HEK293 (cell line): ENCODE results near the gene HAUS6.
"Not testable (repeated sequence)": the region's sequence is repeated elsewhere in the genome, so short reads cannot be mapped to it uniquely, and the experiment has no call there.

Experiments
- CTCF ChIA-PET: fragments of 350-600 bp; formaldehyde crosslinking; extraction: SDS; loops from one replicate; lab custom pipeline; 2021; ENCODE audit warnings: antibody characterized with exemption; lab: Yijun Ruan, JAX
- POLR2A ChIA-PET: fragments of 300-600 bp; formaldehyde crosslinking; extraction: SDS; loops from one replicate; lab custom pipeline; 2020; ENCODE audit warnings: antibody characterized with exemption, inconsistent platforms; lab: Yijun Ruan, JAX
- H3K27ac ChIP-seq: fragments of 200-500 bp; sonication (Bioruptor generic); 2 replicates; pipeline ENCODE4 v1.5.1; 2014; ENCODE audit warnings: low read depth, low read length, control low read depth, inconsistent platforms; ENCODE audit errors: extremely low read depth
- H3K36me3 ChIP-seq, 2 experiments: fragments of 200-500 bp in 1 of 2; sonication (Bioruptor generic) in 1 of 2; 1 replicate in 1 of 2; 2 replicates in 1 of 2; pipeline ENCODE4 v1.5.1; 2014 to 2017; ENCODE audit warnings: inconsistent platforms in 2 of 2, low read length in 2 of 2; ENCODE audit not compliant: control insufficient read depth in 2 of 2, insufficient read depth in 1 of 2
- H3K4me1 ChIP-seq: fragments of 200-500 bp; sonication (Bioruptor generic); 2 replicates; pipeline ENCODE4 v1.5.1; 2014; ENCODE audit warnings: mild to moderate bottlenecking, low read length, inconsistent platforms; ENCODE audit not compliant: control insufficient read depth, insufficient read depth
- H3K4me3 ChIP-seq: 2 replicates; pipeline ENCODE4 v1.5.1; 2011; ENCODE audit warnings: low read depth, mild to moderate bottlenecking, control low read depth, low read length, moderate library complexity
- H3K9me3 ChIP-seq: fragments of 200-500 bp; sonication (Bioruptor generic); 2 replicates; pipeline ENCODE4 v1.5.1; 2014; ENCODE audit warnings: low read depth, low read length, inconsistent platforms; ENCODE audit not compliant: control insufficient read depth, insufficient read depth
- GLIS1 ChIP-seq: fragments of 450-650 bp; formaldehyde crosslinking; IDR thresholded peaks from 2 replicates; pipeline ENCODE4 v1.5.1; 2016; ENCODE audit warnings: missing biosample characterization, missing genetic modification characterization
- PBX3 ChIP-seq: sonication (generic); formaldehyde crosslinking; IDR thresholded peaks from 2 replicates; pipeline ENCODE4 v1.8.1; 2022; ENCODE audit warnings: mild to moderate bottlenecking, moderate library complexity, missing genetic modification reagents
- SETDB1 ChIP-seq: IDR thresholded peaks from one replicate; pipeline ENCODE4 v1.6.1; 2017; ENCODE audit warnings: mild to moderate bottlenecking, low read length, moderate library complexity, mixed read lengths; ENCODE audit not compliant: insufficient read length
- ZBTB26 ChIP-seq: fragments of 450-650 bp; formaldehyde crosslinking; optimal IDR thresholded peaks from 2 replicates; pipeline ENCODE3; 2016; ENCODE audit warnings: missing biosample characterization, mild to moderate bottlenecking, missing genetic modification characterization
- ZBTB48 ChIP-seq: fragments of 450-650 bp; formaldehyde crosslinking; IDR thresholded peaks from 2 replicates; pipeline ENCODE4 v1.5.1; 2016; ENCODE audit warnings: missing biosample characterization, missing genetic modification characterization
- ZNF148 ChIP-seq: fragments of 450-650 bp; formaldehyde crosslinking; IDR thresholded peaks from 2 replicates; pipeline ENCODE4 v1.5.0; 2017; ENCODE audit warnings: missing biosample characterization, missing genetic modification characterization, borderline replicate concordance
- ZNF16 ChIP-seq: fragments of 450-650 bp; formaldehyde crosslinking; IDR thresholded peaks from 2 replicates; pipeline ENCODE4 v1.5.1; 2016; ENCODE audit warnings: low read depth, missing biosample characterization, missing genetic modification characterization
- ZNF18 ChIP-seq: fragments of 450-650 bp; formaldehyde crosslinking; IDR thresholded peaks from 2 replicates; pipeline ENCODE4 v1.5.1; 2016; ENCODE audit warnings: missing biosample characterization, missing genetic modification characterization
- ZNF211 ChIP-seq: fragments of 450-650 bp; formaldehyde crosslinking; IDR thresholded peaks from 2 replicates; pipeline ENCODE4 v1.5.1; 2016; ENCODE audit warnings: low read depth, missing biosample characterization, missing genetic modification characterization
- ZNF223 ChIP-seq: fragments of 450-650 bp; formaldehyde crosslinking; IDR thresholded peaks from 2 replicates; pipeline ENCODE4 v1.5.1; 2016; ENCODE audit warnings: missing biosample characterization, missing genetic modification characterization
- ZNF24 ChIP-seq: fragments of 450-650 bp; formaldehyde crosslinking; IDR thresholded peaks from 2 replicates; pipeline ENCODE4 v1.5.1; 2016; ENCODE audit warnings: missing biosample characterization, missing genetic modification characterization
- ZNF623 ChIP-seq: fragments of 450-650 bp; formaldehyde crosslinking; IDR thresholded peaks from 2 replicates; pipeline ENCODE4 v1.5.1; 2016; ENCODE audit warnings: missing biosample characterization, missing genetic modification characterization
- ZNF658 ChIP-seq: fragments of 450-650 bp; formaldehyde crosslinking; IDR thresholded peaks from 2 replicates; pipeline ENCODE4; 2016; ENCODE audit warnings: missing biosample characterization, missing genetic modification characterization
- ZNF701 ChIP-seq: fragments of 450-650 bp; formaldehyde crosslinking; IDR thresholded peaks from 2 replicates; pipeline ENCODE4 v1.5.1; 2016; ENCODE audit warnings: missing biosample characterization, missing genetic modification characterization
- ZNF768 ChIP-seq: fragments of 450-650 bp; formaldehyde crosslinking; IDR thresholded peaks from 2 replicates; pipeline ENCODE4 v1.5.1; 2018; ENCODE audit warnings: missing biosample characterization, mild to moderate bottlenecking, missing genetic modification characterization
- ZSCAN5A ChIP-seq: fragments of 450-650 bp; formaldehyde crosslinking; IDR thresholded peaks from 2 replicates; pipeline ENCODE4 v1.5.1; 2016; ENCODE audit warnings: missing biosample characterization, missing genetic modification characterization

HAUS6 gene

GRCh38 chr9:19102631-19103345 is at the start of gene HAUS6 (continued):
- peak; percentile 24 for TF ChIP-seq ZBTB26 (tag by site-specific recombination)
- TF ChIP-seq ZBTB48 (tag by site-specific recombination), result no peak
- no peak for TF ChIP-seq ZNF148 (tag by site-specific recombination)
- no peak for TF ChIP-seq ZNF768 (tag by site-specific recombination)
- no peak for TF ChIP-seq ZNF701 (tag by site-specific recombination)
- TF ChIP-seq ZNF623 (tag by site-specific recombination), result no peak
- TF ChIP-seq ZNF223 (tag by site-specific recombination), result no peak
- no peak for TF ChIP-seq SETDB1
- no peak for TF ChIP-seq ZNF658 (tag by site-specific recombination)
- no peak for TF ChIP-seq ZSCAN5A (tag by site-specific recombination)
- no peak for TF ChIP-seq PBX3
- no peak for TF ChIP-seq ZNF211 (tag by site-specific recombination)
- TF ChIP-seq ZNF24 (tag by site-specific recombination), result no peak
- no peak for TF ChIP-seq ZNF16 (tag by site-specific recombination)
- no peak for TF ChIP-seq GLIS1 (tag by site-specific recombination)
- no peak for TF ChIP-seq ZNF18
- TF ChIP-seq, all 188 proteins: peak for 22

GRCh38 chr9:19152160-19152498 is 49.4 kb upstream of the HAUS6 start:
- H3K9me3 ChIP-seq, H3K4me3 ChIP-seq, POLR2A ChIA-PET, H3K27ac ChIP-seq, H3K36me3 ChIP-seq, H3K4me1 ChIP-seq: not testable (repeated sequence)
- CTCF ChIA-PET, result interaction anchor here (0.6 to 1.2 kb wide), 2 partner anchors 18 to 22 kb away, joined by 3 read pairs; no protein-coding TSS in a partner anchor
